AG09309 (cell line): ENCODE results near the gene SDF2.

Experiments
- DNase-seq: peaks from one replicate; pipeline ENCODE4 v3.0.0-alpha.2; 2010; ENCODE audit warnings: low read depth
- H3K4me3 ChIP-seq: 2 replicates; pipeline ENCODE4 v1.5.1; 2011; ENCODE audit warnings: mild to moderate bottlenecking, low read depth, low read length, moderate library complexity; ENCODE audit not compliant: control insufficient read depth
- CTCF ChIP-seq: IDR thresholded peaks from 2 replicates; pipeline ENCODE4 v1.5.1; 2011; ENCODE audit warnings: mild to moderate bottlenecking, low read depth, low read length, inconsistent platforms; ENCODE audit not compliant: insufficient read depth, control insufficient read depth; ENCODE audit errors: missing control alignments

The SDF2 gene

GRCh38 chr17:28686296-28686695 is 24.6 kb upstream of the SDF2 start:
- no peak for TF ChIP-seq CTCF
- no peak for DNase-seq
- no peak overlapping the region for H3K4me3 ChIP-seq

- no peak for DNase-seq
Measured at GRCh38 chr17:28685366-28685765, 23.7 kb upstream of the SDF2 start.

DNA sequence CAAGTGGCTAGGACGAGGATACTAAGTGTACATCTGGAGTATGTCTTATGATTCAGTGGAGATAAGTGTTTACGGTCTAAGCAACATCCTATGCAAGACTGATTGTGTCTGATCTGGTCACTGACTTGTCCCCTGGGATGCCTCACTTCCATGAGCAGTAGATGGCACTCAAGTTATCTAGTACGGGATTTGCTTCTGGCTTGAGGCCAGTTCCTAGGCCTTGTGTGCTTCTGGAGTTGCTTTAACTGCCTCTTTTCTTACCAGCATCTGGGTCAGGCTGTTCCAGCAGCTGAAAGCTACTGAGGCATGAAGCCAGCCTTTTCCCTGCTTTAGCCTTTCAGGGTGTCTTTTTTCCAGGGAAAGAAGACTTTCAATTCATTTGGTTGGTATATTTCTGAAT is 23.3 kb upstream of the SDF2 start:
- TF ChIP-seq CTCF: no peak
- H3K4me3 ChIP-seq: no peak overlapping the region
- no peak for DNase-seq

More at GRCh38 chr17:28685366-28685765, 23.7 kb upstream of the SDF2 start:
- TF ChIP-seq CTCF: no peak
- H3K4me3 ChIP-seq: no peak overlapping the region

GRCh38 chr17:28682655-28683054 is 20.9 kb upstream of the SDF2 start:
- DNase-seq: no peak
- TF ChIP-seq CTCF: no peak
- H3K4me3 ChIP-seq: no peak overlapping the region

DNA sequence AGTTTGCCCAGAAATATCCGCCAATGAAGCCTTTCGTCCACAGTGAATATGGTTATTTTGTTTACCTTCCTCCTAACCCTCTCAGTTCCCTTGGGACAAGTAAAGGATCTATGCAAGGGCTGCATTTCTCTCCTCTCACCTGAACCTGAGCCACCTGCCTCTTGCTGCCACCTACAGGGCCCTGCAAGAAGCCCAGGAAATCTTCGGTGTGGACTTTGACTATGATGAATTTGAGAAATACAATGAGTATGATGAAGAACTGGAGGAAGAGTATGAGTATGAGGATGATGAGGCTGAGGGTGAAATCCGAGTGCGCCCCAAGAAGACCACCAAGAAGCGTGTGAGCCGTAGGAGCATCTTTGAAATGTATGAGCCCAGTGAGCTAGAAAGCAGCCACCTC is 14.3 kb upstream of the SDF2 start:
- no peak overlapping the region for H3K4me3 ChIP-seq
- no peak for DNase-seq
- peak; percentile 21 for TF ChIP-seq CTCF

GRCh38 chr17:28675490-28675889 is 13.8 kb upstream of the SDF2 start:
- DNase-seq: no peak
- no peak for TF ChIP-seq CTCF
- H3K4me3 ChIP-seq: no peak overlapping the region

DNA sequence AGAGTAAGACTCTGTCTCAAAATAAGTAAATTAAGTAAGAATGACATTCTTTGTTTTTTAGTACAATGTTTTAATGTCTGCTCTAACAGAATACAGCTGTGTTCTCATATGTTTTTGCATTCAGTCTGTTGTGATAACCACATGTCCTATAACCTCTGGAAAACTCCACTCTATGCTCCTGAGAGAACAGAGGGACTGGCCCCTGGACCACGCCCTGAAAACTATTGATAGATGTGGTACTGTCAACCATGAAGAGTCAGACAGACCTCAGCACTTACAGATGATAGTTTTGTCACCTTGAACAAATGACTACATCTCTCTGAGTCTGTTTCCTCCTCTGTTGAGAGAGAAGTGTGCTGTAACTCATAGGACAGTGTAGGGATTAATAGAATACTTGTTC is 8.2 kb upstream of the SDF2 start:
- H3K4me3 ChIP-seq: no peak overlapping the region
- TF ChIP-seq CTCF: no peak
- no peak for DNase-seq
